OCI-LY3 (cell line): Measurements from ENCODE around the gene KRTAP10-4.

Experiments
- EZH2phosphoT487 ChIP-seq: fragments of 200-600 bp; shearing (Covaris generic); IDR thresholded peaks from 2 replicates; pipeline ENCODE4 v1.6.1; 2018; ENCODE audit warnings: antibody characterized with exemption, mixed run types, low read depth
- TF ChIP-seq, protein P1 (sequence below): fragments of 200-600, 300-600 bp; sonication (generic); IDR thresholded peaks from 2 replicates; pipeline ENCODE4 v1.5.1; 2014; ENCODE audit warnings: antibody characterized with exemption, low read length, low read depth

DNA sequence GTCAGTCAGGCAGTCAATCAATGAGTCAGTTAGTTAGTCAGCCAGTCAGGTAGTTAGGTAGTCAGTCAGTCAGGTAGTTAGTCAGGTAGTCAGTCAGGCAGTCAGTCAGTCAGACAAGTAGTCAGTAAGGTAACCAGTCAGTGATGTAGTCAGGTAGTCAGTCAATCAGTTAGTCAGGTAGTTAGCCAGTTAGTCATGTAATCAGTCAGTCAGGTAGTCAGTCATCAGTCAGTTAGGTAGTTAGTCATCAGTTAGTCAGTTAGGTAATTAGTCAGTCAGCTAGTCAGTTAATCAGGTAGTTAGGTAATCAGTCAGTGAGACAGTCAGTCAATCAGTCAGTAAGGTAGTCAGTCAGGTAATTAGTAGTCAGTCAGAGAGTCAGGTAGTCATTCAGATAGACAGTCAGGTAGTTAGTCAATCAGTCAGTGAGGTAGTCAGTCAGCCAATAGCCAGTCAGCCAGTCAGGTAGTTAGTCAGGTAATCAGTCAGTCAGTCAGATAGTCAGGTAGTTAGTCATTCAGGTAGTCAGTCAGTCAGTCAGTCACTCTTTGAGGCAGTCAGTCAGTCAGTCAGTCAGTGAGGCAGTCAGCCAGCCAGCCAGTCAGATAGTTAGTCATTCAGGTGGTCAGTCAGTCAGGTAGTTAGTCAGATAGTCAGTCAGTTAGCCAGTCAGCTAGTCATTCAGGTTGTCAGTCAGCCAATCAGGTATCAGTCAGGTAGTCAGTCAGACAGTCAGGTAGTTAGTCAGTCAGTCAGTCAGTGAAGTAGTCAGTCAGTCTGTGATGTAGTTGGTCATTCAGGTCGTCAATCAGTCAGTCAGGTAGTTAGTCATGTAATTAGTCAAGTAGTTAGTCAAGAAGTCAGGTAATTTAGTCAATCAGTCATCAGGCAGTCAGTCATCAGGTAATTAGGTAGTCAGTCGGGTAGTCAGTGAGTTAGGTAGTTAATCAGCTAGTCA lies 48.8 kb upstream of the KRTAP10-4 start:
- TF ChIP-seq, protein P1, sequence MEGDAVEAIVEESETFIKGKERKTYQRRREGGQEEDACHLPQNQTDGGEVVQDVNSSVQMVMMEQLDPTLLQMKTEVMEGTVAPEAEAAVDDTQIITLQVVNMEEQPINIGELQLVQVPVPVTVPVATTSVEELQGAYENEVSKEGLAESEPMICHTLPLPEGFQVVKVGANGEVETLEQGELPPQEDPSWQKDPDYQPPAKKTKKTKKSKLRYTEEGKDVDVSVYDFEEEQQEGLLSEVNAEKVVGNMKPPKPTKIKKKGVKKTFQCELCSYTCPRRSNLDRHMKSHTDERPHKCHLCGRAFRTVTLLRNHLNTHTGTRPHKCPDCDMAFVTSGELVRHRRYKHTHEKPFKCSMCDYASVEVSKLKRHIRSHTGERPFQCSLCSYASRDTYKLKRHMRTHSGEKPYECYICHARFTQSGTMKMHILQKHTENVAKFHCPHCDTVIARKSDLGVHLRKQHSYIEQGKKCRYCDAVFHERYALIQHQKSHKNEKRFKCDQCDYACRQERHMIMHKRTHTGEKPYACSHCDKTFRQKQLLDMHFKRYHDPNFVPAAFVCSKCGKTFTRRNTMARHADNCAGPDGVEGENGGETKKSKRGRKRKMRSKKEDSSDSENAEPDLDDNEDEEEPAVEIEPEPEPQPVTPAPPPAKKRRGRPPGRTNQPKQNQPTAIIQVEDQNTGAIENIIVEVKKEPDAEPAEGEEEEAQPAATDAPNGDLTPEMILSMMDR: no peak
- TF ChIP-seq EZH2phosphoT487: no peak
